GM12875 (cell line): Measurements from ENCODE around the gene RBM24.

Source experiments
- H3K4me3 ChIP-seq: one replicate; pipeline ENCODE4 v1.5.1; 2011; ENCODE audit warnings: low read depth, low read length, control low read depth
- CTCF ChIP-seq: IDR thresholded peaks from 2 replicates; pipeline ENCODE4 v1.5.1; 2011; ENCODE audit warnings: low read depth, mild to moderate bottlenecking, control low read depth, inconsistent platforms, low read length, moderate library complexity, borderline replicate concordance; ENCODE audit not compliant: insufficient read depth

RBM24 gene

GRCh38 chr6:17283074-17283473 is 1.9 kb downstream of the RBM24 start:
- TF ChIP-seq CTCF, result no peak
- no peak overlapping the region for H3K4me3 ChIP-seq

GRCh38 chr6:17289630-17290061 is 8.5 kb downstream of the RBM24 start:
- H3K4me3 ChIP-seq, result no peak overlapping the region
- TF ChIP-seq CTCF, result no peak

GRCh38 chr6:17291778-17292177 is 10.6 kb downstream of the RBM24 start:
- no peak for TF ChIP-seq CTCF
- no peak overlapping the region for H3K4me3 ChIP-seq

GRCh38 chr6:17292600-17293133 is 11.5 kb downstream of the RBM24 start:
- no peak overlapping the region for H3K4me3 ChIP-seq
- no peak for TF ChIP-seq CTCF

- no peak overlapping the region for H3K4me3 ChIP-seq
- no peak for TF ChIP-seq CTCF
Observed at GRCh38 chr6:17293395-17293794, 12.2 kb downstream of the RBM24 start.

- no peak overlapping the region for H3K4me3 ChIP-seq
- TF ChIP-seq CTCF, result no peak
Observed at GRCh38 chr6:17297271-17298080, 16.3 kb downstream of the RBM24 start.

- no peak overlapping the region for H3K4me3 ChIP-seq
- TF ChIP-seq CTCF, result no peak
Observed at GRCh38 chr6:17298257-17298656, 17.1 kb downstream of the RBM24 start.
